GM12872 (cell line): Measurements from ENCODE around the gene LDAH.
A peak's percentile ranks its signal among the peaks of the same experiment; 100 is the strongest.

ENCODE experiments used
- CTCF ChIP-seq: IDR thresholded peaks from 3 replicates; pipeline ENCODE4 v1.5.1; 2011; ENCODE audit warnings: low read depth, mild to moderate bottlenecking, low read length, moderate library complexity; ENCODE audit not compliant: insufficient read depth

Gene LDAH

GRCh38 chr2:20815216-20815615, 7.7 kb downstream of the LDAH start:
- no peak for TF ChIP-seq CTCF

GRCh38 chr2:20812779-20813178, 10.1 kb downstream of the LDAH start:
- TF ChIP-seq CTCF = no peak

- TF ChIP-seq CTCF = no peak
Measured at GRCh38 chr2:20806286-20806685, 16.6 kb downstream of the LDAH start.

GRCh38 chr2:20803974-20804373, 18.9 kb downstream of the LDAH start:
- TF ChIP-seq CTCF = no peak

GRCh38 chr2:20803226-20803682, 19.6 kb downstream of the LDAH start:
- TF ChIP-seq CTCF = no peak

- TF ChIP-seq CTCF = no peak
Measured at GRCh38 chr2:20797096-20797495, 25.8 kb downstream of the LDAH start.

GRCh38 chr2:20796374-20796791, 26.5 kb downstream of the LDAH start:
- TF ChIP-seq CTCF = no peak

- TF ChIP-seq CTCF = peak; percentile 70
Measured at GRCh38 chr2:20781656-20782265, 41.1 kb downstream of the LDAH start.
